HG03354 (cell line): ENCODE measurements around the gene ACOXL.

ENCODE experiments used
- ATAC-seq: cut with Tn5 transposase; IDR thresholded peaks from one replicate; pipeline ENCODE4 v1.9.1; 2021; ENCODE audit warnings: mild to moderate bottlenecking; ENCODE audit not compliant: unreplicated experiment, poor library complexity, severe bottlenecking

ACOXL gene

GRCh38 chr2:111108745-111109271 lies 376.4 kb downstream of the ACOXL start:
- no peak for ATAC-seq

- ATAC-seq: no peak
Observed at GRCh38 chr2:111111101-111111755, 378.9 kb downstream of the ACOXL start.

DNA sequence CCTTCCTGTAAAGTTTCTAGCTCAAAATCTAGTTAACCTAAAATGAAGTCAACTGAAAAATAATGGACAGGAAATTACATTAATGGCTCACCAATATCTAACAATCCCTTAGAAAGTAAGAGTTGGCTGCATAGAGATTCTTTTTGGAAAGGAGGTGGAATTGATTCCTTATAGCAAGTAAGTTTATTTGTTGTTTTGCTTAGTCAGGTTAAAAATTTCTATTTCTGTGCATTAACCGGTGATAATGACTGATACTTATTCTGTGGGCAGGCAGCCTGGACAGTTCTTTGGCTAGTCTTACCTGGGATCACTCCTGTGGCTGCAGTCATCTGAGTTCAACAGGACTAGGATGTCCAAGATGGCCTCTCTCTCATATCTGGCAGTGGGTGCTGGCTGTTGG lies 381.5 kb downstream of the ACOXL start:
- no peak for ATAC-seq

- no peak for ATAC-seq
Observed at GRCh38 chr2:111116011-111116746, 383.8 kb downstream of the ACOXL start.

- ATAC-seq: peak; percentile 22
Observed at GRCh38 chr2:111116843-111117597, 384.6 kb downstream of the ACOXL start.

DNA sequence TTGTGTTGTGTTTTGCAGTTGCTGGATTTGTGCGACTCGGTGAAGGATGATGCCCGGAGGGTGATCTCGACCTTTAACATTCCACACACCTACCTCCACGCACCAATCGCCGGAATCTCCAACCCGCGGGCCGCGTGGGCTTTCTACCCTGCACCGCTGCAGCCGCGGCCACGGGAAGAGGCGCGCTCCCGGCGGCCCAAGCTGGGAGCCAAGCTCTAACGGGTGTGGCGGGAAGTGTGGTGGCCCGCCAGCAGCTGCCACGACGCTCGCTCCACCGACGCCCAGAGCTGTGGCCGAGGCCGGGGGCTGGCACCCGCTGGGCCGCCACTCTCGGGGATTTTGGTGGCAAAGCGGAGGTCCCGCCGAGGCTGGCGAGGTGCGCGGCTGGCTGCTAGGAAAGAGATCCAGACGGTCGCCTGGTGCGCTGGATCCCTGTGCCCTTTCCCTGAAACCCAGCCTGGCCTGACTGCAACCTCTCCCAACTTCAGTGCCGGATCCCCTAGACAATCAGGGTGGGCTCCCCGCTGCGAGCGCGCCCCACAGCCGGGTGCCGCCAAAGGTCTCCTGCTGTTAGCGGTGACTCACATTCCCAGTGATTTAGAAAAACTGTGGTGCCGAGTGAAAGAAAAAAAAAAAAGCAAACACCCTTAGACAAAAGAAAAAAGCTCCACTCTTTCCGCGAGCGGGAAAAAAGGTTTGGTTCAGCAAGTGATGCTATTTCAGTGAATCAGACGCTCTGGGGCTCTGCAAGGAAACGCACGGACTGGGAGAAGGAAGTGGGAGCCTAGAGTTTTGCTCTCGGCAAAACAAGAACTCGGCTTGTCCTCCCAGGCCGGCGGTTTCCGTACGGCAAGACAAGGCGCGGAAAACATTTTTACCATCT lies 385.5 kb downstream of the ACOXL start:
- ATAC-seq: no peak

DNA sequence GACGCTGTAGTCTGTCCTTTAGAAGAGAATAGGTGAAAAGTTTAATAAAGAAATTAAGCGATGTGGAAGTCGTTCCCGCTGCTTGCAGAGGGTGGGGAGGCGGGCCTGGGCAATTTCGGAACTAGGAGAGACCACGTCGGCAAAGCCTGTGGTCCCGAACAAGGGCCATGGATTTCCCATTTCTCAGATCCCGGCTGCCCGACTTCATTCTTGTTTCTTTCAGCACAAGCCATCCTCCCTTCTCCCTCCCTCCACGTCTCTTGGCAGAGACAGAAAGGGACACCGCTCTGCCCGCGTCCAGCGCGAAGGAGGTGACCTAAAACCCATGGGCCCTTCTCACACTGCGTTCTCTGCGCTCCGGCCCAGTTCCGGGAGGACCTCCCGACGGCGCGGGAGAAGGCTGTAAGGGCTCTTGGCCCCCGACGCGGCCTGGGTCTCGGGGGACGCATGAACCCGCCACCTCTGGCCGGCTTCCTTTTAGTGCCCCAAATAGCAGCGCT lies 386.2 kb downstream of the ACOXL start:
- ATAC-seq: no peak

DNA sequence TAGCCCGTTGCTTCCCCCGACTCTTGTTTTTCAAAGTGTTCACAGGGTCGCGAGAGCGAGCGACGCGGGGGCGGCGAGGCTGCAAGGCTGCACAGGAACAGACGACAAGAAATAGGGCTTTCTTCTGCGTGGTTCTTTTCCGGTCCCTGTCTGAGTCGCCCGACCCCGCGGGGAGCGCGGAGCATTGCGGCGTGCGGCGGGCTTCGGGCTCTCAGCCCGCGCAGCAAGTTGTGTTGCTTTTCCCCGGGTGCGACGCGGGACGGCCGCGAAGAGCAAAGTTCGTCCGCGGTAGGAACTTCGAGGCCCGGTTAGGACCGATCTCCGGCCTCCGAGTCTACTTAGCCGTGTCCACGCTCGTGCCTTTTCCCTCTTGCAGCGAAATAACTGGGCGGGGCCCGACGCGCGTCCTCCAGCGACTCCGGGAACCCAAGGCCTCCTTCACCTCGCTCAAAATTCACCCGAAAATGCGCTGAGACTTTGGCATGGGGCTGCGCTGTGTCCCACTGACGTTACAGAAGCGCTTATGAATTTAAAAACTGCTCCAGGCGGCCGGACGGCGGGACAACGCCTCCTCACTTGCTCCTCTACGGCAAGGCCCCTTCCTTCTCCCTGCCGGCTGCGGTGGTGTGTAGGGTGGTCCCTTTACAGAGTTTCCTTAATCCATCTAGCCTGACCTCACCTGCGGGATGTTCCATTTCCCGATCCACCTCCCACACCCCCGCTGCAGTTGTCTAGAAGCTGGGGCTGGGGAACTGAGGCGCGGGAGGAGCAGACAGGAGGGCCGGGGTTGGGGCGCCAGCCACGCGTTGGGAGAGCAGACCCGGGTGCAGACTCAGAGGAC lies 386.8 kb downstream of the ACOXL start:
- ATAC-seq: no peak

- ATAC-seq: no peak
Observed at GRCh38 chr2:111119822-111120252, 387.5 kb downstream of the ACOXL start.

DNA sequence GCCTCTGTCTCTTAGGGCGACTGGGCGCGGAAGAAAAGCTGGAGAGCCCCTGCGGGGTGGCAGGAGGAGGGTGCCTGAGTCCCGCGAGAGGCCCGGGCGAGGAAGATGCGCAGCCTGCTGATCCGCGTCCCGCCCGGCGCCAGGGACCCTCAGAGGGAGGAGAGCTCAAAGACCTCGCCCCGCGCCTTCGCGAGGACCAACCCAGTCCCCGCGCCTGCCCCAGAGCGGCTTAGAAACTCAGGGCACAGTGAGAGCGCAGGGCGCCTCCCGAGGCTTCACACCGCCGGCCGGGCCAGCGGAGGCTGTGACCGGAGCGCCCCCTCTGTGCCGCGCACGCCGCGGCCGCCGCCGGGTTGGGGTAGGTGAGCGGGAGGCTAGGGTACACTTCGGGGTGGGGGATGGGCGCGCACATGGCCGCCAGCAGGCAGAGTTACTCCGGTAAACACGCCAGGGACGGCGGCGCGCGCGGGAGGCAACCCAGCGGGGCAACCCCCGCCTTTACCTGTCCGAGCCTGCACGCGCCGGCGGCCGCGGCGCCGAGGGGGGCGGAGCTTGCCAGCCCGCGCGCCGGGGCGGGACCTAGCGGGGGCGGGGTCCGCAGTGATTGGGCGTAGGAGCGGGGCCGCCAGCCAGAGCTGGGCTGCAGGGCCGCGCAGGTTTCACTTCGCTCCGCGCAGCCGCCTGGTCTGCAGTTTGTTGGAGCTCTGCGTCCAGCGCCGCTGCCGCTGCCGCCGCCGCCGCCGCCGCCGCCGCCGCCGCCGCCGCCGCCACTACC lies 388.1 kb downstream of the ACOXL start, which contains the start of gene BCL2L11:
TSS of gene BCL2L11 (plus strand) at position 662 of the 775 bp plus-strand sequence. CDS start 2,832 bp downstream, outside the sequence.
- peak; percentile 62 for ATAC-seq

GRCh38 chr2:111121028-111121827 lies 388.9 kb downstream of the ACOXL start:
- peak; percentile 11 for ATAC-seq

GRCh38 chr2:111121828-111122630 lies 389.7 kb downstream of the ACOXL start:
- ATAC-seq: peak; percentile 55

GRCh38 chr2:111122631-111123421 lies 390.5 kb downstream of the ACOXL start:
- no peak for ATAC-seq

DNA sequence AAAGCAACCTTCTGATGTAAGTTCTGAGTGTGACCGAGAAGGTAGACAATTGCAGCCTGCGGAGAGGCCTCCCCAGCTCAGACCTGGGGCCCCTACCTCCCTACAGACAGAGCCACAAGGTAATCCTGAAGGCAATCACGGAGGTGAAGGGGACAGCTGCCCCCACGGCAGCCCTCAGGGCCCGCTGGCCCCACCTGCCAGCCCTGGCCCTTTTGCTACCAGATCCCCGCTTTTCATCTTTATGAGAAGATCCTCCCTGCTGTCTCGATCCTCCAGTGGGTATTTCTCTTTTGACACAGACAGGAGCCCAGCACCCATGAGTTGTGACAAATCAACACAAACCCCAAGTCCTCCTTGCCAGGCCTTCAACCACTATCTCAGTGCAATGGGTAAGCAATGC lies 391.4 kb downstream of the ACOXL start:
- ATAC-seq: no peak

GRCh38 chr2:111126581-111126980 lies 394.2 kb downstream of the ACOXL start:
- ATAC-seq: no peak
